ENCODE data around the gene CPZ. TPM values are rescaled to one million over a fixed set of nuclear protein-coding genes. Genes with fewer than 3 reads are reported as not detected.

CPZ gene
- total RNA-seq, 1 donor from 2014 or later, result 0.67 TPM

DNA sequence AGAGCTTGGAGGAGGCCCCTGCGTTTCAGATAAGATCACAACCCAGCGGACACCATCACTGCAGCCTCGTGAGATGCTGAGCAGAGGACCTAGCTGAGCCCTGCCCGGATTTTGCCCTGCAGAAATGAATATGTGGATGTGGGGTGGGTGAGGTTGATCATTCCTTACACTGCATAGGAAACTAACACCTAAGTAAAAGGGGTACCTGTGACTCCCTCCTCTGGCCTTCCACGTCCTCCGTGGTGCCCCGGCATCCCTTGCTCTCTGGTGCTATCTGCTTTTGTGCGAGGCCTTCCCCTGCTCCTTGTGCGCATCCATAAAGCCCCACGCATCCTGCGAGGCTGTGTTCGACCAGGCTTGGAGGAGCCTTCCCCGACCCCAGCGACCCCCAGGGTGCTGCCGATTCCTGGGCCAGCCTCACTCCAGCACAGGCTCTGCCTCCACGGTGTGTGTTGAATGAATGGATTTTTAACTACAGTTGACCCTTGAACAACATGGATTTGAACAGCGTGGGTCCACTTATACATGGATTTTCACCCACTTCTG lies 37.9 kb upstream of the CPZ start:
- no peaks in the 10 kb centered on the region for H3K36me3 ChIP-seq (ENCODE audit: control insufficient read depth, insufficient read depth, low read length)
- TF ChIP-seq, protein P1, sequence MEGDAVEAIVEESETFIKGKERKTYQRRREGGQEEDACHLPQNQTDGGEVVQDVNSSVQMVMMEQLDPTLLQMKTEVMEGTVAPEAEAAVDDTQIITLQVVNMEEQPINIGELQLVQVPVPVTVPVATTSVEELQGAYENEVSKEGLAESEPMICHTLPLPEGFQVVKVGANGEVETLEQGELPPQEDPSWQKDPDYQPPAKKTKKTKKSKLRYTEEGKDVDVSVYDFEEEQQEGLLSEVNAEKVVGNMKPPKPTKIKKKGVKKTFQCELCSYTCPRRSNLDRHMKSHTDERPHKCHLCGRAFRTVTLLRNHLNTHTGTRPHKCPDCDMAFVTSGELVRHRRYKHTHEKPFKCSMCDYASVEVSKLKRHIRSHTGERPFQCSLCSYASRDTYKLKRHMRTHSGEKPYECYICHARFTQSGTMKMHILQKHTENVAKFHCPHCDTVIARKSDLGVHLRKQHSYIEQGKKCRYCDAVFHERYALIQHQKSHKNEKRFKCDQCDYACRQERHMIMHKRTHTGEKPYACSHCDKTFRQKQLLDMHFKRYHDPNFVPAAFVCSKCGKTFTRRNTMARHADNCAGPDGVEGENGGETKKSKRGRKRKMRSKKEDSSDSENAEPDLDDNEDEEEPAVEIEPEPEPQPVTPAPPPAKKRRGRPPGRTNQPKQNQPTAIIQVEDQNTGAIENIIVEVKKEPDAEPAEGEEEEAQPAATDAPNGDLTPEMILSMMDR (IDR thresholded peaks at IDR 0.05; ENCODE audit: insufficient read depth, low read length, poor library complexity, severe bottlenecking), result no peak
- DNase-seq (ENCODE audit: low read depth), result no peak
- H3K4me3 ChIP-seq (ENCODE audit: low read depth, low read length), result no peak overlapping the region
- no peaks in the 10 kb centered on the region for H3K27me3 ChIP-seq (ENCODE audit: control insufficient read depth, insufficient read depth, low read length)

- Histone ChIP-seq H3K4me3 (ENCODE audit: low read depth, low read length) (no peak overlapping the region), H3K27me3 (ENCODE audit: control insufficient read depth, insufficient read depth, low read length) (no peaks in the 10 kb centered on the region), H3K36me3 (ENCODE audit: control insufficient read depth, insufficient read depth, low read length) (no peaks in the 10 kb centered on the region)
- TF ChIP-seq, protein P1 (IDR thresholded peaks at IDR 0.05; ENCODE audit: insufficient read depth, low read length, poor library complexity, severe bottlenecking), result no peak
- no peak for DNase-seq (ENCODE audit: low read depth)
Measured at GRCh38 chr4:8555716-8556115, 36.8 kb upstream of the CPZ start.

DNA sequence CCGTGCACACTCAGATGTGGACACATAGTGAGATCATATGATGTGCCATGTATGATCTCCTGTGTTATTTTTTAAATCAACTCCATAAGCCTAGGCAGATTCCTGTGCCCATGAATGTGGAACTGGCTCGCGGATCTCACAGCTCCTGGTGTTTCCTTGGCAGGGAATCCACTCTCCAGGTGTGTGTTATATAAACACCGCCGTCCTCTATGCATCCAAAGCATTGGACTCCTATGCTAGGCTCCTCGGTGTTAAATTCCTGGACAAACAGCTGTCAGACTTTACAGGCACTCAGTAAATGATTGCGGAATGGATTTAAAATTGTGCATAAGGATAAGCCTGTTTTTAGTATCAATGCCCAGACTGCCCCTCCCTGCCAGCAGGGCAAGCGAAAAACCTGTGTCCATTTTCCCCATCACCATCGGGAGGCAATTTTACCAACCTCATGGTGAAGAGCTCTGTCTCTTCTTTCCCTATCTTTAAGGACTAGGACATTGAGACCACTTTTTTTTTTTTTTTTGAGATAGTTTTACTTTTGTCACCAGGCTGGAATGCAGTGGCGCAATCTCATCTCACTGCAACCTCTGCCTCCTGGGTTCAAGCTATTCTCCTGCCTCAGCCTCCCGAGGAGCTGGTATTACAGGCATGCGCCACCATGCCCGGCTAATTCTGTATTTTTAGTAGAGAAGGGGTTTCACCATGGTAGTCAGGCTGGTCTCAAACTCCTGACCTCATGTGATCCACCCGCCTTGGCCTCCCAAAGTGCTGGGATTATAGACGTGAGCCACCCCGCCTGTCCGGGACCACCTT lies 36.0 kb upstream of the CPZ start:
- Histone ChIP-seq H3K36me3 (ENCODE audit: control insufficient read depth, insufficient read depth, low read length) (no peaks in the 10 kb centered on the region), H3K27me3 (ENCODE audit: control insufficient read depth, insufficient read depth, low read length) (no peaks in the 10 kb centered on the region), H3K4me3 (ENCODE audit: low read depth, low read length) (no peak overlapping the region)
- TF ChIP-seq, protein P1 (IDR thresholded peaks at IDR 0.05; ENCODE audit: insufficient read depth, low read length, poor library complexity, severe bottlenecking), result no peak
- DNase-seq (ENCODE audit: low read depth), result no peak

GRCh38 chr4:8557151-8558076 lies 35.2 kb upstream of the CPZ start:
- TF ChIP-seq, protein P1 (IDR thresholded peaks at IDR 0.05; ENCODE audit: insufficient read depth, low read length, poor library complexity, severe bottlenecking), result no peak
- no peaks in the 10 kb centered on the region for H3K27me3 ChIP-seq (ENCODE audit: control insufficient read depth, insufficient read depth, low read length)
- DNase-seq (ENCODE audit: low read depth), result no peak
- no peaks in the 10 kb centered on the region for H3K36me3 ChIP-seq (ENCODE audit: control insufficient read depth, insufficient read depth, low read length)
- no peak overlapping the region for H3K4me3 ChIP-seq (ENCODE audit: low read depth, low read length)

GRCh38 chr4:8558080-8558960 lies 34.2 kb upstream of the CPZ start:
- TF ChIP-seq, protein P1 (IDR thresholded peaks at IDR 0.05; ENCODE audit: insufficient read depth, low read length, poor library complexity, severe bottlenecking), result no peak
- no peak for DNase-seq (ENCODE audit: low read depth)
- no peak overlapping the region for H3K4me3 ChIP-seq (ENCODE audit: low read depth, low read length)
- H3K27me3 ChIP-seq (ENCODE audit: control insufficient read depth, insufficient read depth, low read length), result no peaks in the 10 kb centered on the region
- no peaks in the 10 kb centered on the region for H3K36me3 ChIP-seq (ENCODE audit: control insufficient read depth, insufficient read depth, low read length)
